Fibroblast of mammary gland (primary cell): ENCODE results near the gene ADK.

ENCODE experiments used
- DNase-seq: peaks from one replicate; pipeline ENCODE4 v3.0.0-alpha.2; 2010; ENCODE audit warnings: low read depth
- H3K4me3 ChIP-seq: 2 replicates; pipeline ENCODE4 v1.5.1; 2011; ENCODE audit warnings: low read depth, mild to moderate bottlenecking, low read length, moderate library complexity; ENCODE audit not compliant: control insufficient read depth
- CTCF ChIP-seq: conservative IDR thresholded peaks from 2 replicates; pipeline ENCODE4 v1.5.1; 2011; ENCODE audit warnings: low read depth, low read length, inconsistent platforms; ENCODE audit not compliant: control insufficient read depth, insufficient read depth

The ADK gene

GRCh38 chr10:74635655-74636054, 484.6 kb downstream of the ADK start:
- no peak for TF ChIP-seq CTCF
- H3K4me3 ChIP-seq = no peak overlapping the region
- no peak for DNase-seq

- H3K4me3 ChIP-seq = no peak overlapping the region
- DNase-seq = no peak
- no peak for TF ChIP-seq CTCF
These were observed 486.7 kb downstream of the ADK start for GRCh38 chr10:74637685-74638084.

- TF ChIP-seq CTCF = no peak
- DNase-seq = no peak
- no peak overlapping the region for H3K4me3 ChIP-seq
These were observed 489.3 kb downstream of the ADK start for GRCh38 chr10:74640134-74640921.

GRCh38 chr10:74641659-74642058, 490.6 kb downstream of the ADK start:
- H3K4me3 ChIP-seq = no peak overlapping the region
- DNase-seq = no peak
- TF ChIP-seq CTCF = no peak

- no peak for TF ChIP-seq CTCF
- no peak overlapping the region for H3K4me3 ChIP-seq
- DNase-seq = no peak
These were observed 492.0 kb downstream of the ADK start for GRCh38 chr10:74642901-74643595.

GRCh38 chr10:74643596-74643975, 492.6 kb downstream of the ADK start:
- no peak overlapping the region for H3K4me3 ChIP-seq
- no peak for TF ChIP-seq CTCF
- no peak for DNase-seq
